Natural killer cell (primary cell): Measurements from ENCODE around the gene TRAPPC3L. TPM values are rescaled to one million over a fixed set of nuclear protein-coding genes. Genes with fewer than 3 reads are reported as not detected.

ENCODE experiments used
- ATAC-seq, 3 donors: fragments of 150-1000 bp in 2 of 3; fragments of 200-7000 bp in 1 of 3; cut with Tn5 transposase; 1 replicate in 1 of 3; 2 replicates in 2 of 3; pipeline ENCODE4 v1.10.0; 2021; ENCODE audit warnings: mild to moderate bottlenecking in 2 of 3, moderate library complexity in 2 of 3
- DNase-seq, 2 donors: peaks; one replicate each; pipeline versions ENCODE4 v3.0.0 to v3.0.0-alpha.2; 2013 to 2021; ENCODE audit warnings: mixed read lengths in 1 of 2
- H3K27ac ChIP-seq: one replicate; pipeline ENCODE4 v1.5.1; 2013; ENCODE audit warnings: mild to moderate bottlenecking, low read length
- H3K27me3 ChIP-seq: one replicate; pipeline ENCODE4 v1.6.1; 2013; ENCODE audit warnings: low read length; ENCODE audit not compliant: control insufficient read depth, insufficient read depth
- H3K36me3 ChIP-seq: one replicate; pipeline ENCODE4 v1.6.1; 2013; ENCODE audit warnings: low read length; ENCODE audit not compliant: control insufficient read depth, insufficient read depth
- H3K4me1 ChIP-seq: one replicate; pipeline ENCODE4 v1.6.1; 2013; ENCODE audit warnings: low read length; ENCODE audit not compliant: control insufficient read depth, insufficient read depth
- H3K4me3 ChIP-seq: one replicate; pipeline ENCODE4 v1.5.1; 2013; ENCODE audit warnings: low read length
- H3K9me3 ChIP-seq: one replicate; pipeline ENCODE4 v1.6.1; 2013; ENCODE audit warnings: low read length; ENCODE audit not compliant: control insufficient read depth, insufficient read depth
- H3K27ac Mint-ChIP-seq, 2 donors: one replicate each; pipeline ENCODE4 v1.8.0; 2022; ENCODE audit warnings: mild to moderate bottlenecking in 2 of 2, mixed read lengths in 2 of 2, moderate library complexity in 1 of 2
- H3K27me3 Mint-ChIP-seq, 2 donors: one replicate each; pipeline ENCODE4 v1.8.0; 2022; ENCODE audit warnings: low read depth in 2 of 2, mixed read lengths in 2 of 2
- H3K36me3 Mint-ChIP-seq: one replicate; pipeline ENCODE4 v1.8.0; 2022; ENCODE audit warnings: mixed read lengths
- H3K4me1 Mint-ChIP-seq, 2 donors: one replicate each; pipeline ENCODE4 v1.8.0; 2022; ENCODE audit warnings: mixed read lengths in 2 of 2
- H3K4me3 Mint-ChIP-seq: one replicate; pipeline ENCODE4 v1.8.0; 2022; ENCODE audit warnings: mild to moderate bottlenecking, moderate library complexity, mixed read lengths
- H3K9me3 Mint-ChIP-seq, 2 donors: one replicate each; pipeline ENCODE4 v1.8.0; 2022; ENCODE audit warnings: mixed read lengths in 2 of 2
- WGBS: methylation state at CpG from one replicate; pipeline ENCODE4 v1.1.7; 2013; ENCODE audit warnings: missing lambda C conversion rate; ENCODE audit not compliant: insufficient coverage; 5-methylcytosine and 5-hydroxymethylcytosine counted together
- intact Hi-C: fragments of 100-400 bp; cut with micrococcal nuclease; formaldehyde crosslinking; loops from one replicate; pipeline ENCODE4 v1.14.2; 2022
- total RNA-seq, 4 donors: library from RNA; stranded (reverse); fragments of 120-200 nt in 1 of 4; gene quantifications; one replicate each; pipeline versions ENCODE4 v1.2.3 to v1.2.4, GENCODE V29; 2013 to 2022
- TF ChIP-seq, protein P1 (sequence below): fragments of 200-600 bp; IDR thresholded peaks from one replicate; pipeline ENCODE4 v1.8.0; 2022; ENCODE audit warnings: antibody characterized with exemption

The TRAPPC3L gene
- total RNA-seq, 3 donors from 2014 or later (not counting 1 experiment from before 2014, with no cell fraction given): 0.66 TPM; not detected in 2

GRCh38 chr6:116522896-116523295, 22.6 kb downstream of the TRAPPC3L start:
- DNase-seq (no peak), ATAC-seq (no peak)
- TF ChIP-seq, protein P1, sequence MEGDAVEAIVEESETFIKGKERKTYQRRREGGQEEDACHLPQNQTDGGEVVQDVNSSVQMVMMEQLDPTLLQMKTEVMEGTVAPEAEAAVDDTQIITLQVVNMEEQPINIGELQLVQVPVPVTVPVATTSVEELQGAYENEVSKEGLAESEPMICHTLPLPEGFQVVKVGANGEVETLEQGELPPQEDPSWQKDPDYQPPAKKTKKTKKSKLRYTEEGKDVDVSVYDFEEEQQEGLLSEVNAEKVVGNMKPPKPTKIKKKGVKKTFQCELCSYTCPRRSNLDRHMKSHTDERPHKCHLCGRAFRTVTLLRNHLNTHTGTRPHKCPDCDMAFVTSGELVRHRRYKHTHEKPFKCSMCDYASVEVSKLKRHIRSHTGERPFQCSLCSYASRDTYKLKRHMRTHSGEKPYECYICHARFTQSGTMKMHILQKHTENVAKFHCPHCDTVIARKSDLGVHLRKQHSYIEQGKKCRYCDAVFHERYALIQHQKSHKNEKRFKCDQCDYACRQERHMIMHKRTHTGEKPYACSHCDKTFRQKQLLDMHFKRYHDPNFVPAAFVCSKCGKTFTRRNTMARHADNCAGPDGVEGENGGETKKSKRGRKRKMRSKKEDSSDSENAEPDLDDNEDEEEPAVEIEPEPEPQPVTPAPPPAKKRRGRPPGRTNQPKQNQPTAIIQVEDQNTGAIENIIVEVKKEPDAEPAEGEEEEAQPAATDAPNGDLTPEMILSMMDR: no peak
- no peak overlapping the region for H3K27ac Mint-ChIP-seq
- H3K4me3 Mint-ChIP-seq: no peak overlapping the region
- H3K27me3 Mint-ChIP-seq: peaks cover 3 to 21% of the 10 kb centered on the region in 2 donors
- Histone ChIP-seq H3K36me3 (no peaks in the 10 kb centered on the region), H3K9me3 (no peaks in the 10 kb centered on the region), H3K4me3 (no peak overlapping the region), H3K27ac (no peak overlapping the region), H3K4me1 (no peaks in the 10 kb centered on the region), H3K27me3 (no peaks in the 10 kb centered on the region)
- no peaks in the 10 kb centered on the region for H3K4me1 Mint-ChIP-seq
- H3K36me3 Mint-ChIP-seq: no peaks in the 10 kb centered on the region
- intact Hi-C loops: no loop called here
- 94% methylated on average over 2 of the region's 2 CpGs for WGBS
- H3K9me3 Mint-ChIP-seq: no peaks in the 10 kb centered on the region

GRCh38 chr6:116518621-116519368, 26.7 kb downstream of the TRAPPC3L start:
- 88% methylated on average over 4 of the region's 4 CpGs for whole genome bisulfite sequencing
- Histone ChIP-seq H3K27me3 (no peaks in the 10 kb centered on the region), H3K4me1 (no peaks in the 10 kb centered on the region), H3K36me3 (no peaks in the 10 kb centered on the region), H3K4me3 (no peak overlapping the region), H3K9me3 (no peaks in the 10 kb centered on the region), H3K27ac (no peak overlapping the region)
- intact Hi-C loops: no loop called here
- no peaks in the 10 kb centered on the region for H3K4me1 Mint-ChIP-seq
- TF ChIP-seq, protein P1: no peak
- H3K27ac Mint-ChIP-seq: no peak overlapping the region
- H3K4me3 Mint-ChIP-seq: no peak overlapping the region
- H3K9me3 Mint-ChIP-seq: no peaks in the 10 kb centered on the region
- DNase-seq (no peak), ATAC-seq (no peak)
- H3K36me3 Mint-ChIP-seq: no peaks in the 10 kb centered on the region
- H3K27me3 Mint-ChIP-seq: peaks cover 4 to 21% of the 10 kb centered on the region in 2 donors

- Histone ChIP-seq H3K27ac (no peak overlapping the region), H3K27me3 (no peaks in the 10 kb centered on the region), H3K9me3 (no peaks in the 10 kb centered on the region), H3K36me3 (no peaks in the 10 kb centered on the region), H3K4me1 (no peaks in the 10 kb centered on the region), H3K4me3 (no peak overlapping the region)
- no peaks in the 10 kb centered on the region for H3K4me1 Mint-ChIP-seq
- peaks cover 4 to 28% of the 10 kb centered on the region in 2 donors for H3K27me3 Mint-ChIP-seq
- intact Hi-C loops: no loop called here
- DNase-seq (no peak), ATAC-seq (no peak)
- H3K9me3 Mint-ChIP-seq: no peaks in the 10 kb centered on the region
- H3K4me3 Mint-ChIP-seq: no peak overlapping the region
- TF ChIP-seq, protein P1: no peak
- H3K36me3 Mint-ChIP-seq: no peaks in the 10 kb centered on the region
- H3K27ac Mint-ChIP-seq: no peak overlapping the region
These were observed 30.3 kb downstream of the TRAPPC3L start for GRCh38 chr6:116515141-116515540.

DNA sequence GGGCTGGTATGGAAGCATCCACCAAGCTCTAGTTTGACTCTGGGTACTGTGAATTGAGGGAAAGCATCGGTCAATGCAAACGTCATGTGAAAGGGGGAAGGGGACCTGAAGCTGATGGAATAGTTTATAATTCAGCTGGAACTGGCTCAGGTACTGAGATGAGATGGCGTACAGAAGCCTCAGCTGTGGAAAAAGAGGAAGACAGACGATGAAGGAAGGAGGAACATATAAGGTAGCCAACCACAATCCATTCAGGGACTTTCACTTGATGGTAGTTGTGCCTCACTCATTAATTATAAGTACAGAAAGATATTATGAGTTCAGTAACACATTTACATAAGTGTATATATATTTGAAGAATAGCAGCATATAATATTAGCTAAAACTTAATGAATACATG, 31.4 kb downstream of the TRAPPC3L start:
- TF ChIP-seq, protein P1: no peak
- Mint-ChIP-seq H3K4me1 (no peaks in the 10 kb centered on the region), H3K36me3 (no peaks in the 10 kb centered on the region), H3K9me3 (no peaks in the 10 kb centered on the region), H3K4me3 (no peak overlapping the region), H3K27me3 (peaks cover 8 to 32% of the 10 kb centered on the region in 2 donors), H3K27ac (no peak overlapping the region)
- ATAC-seq (no peak), DNase-seq (no peak)
- Histone ChIP-seq H3K36me3 (no peaks in the 10 kb centered on the region), H3K27me3 (no peaks in the 10 kb centered on the region), H3K27ac (no peak overlapping the region), H3K4me1 (no peaks in the 10 kb centered on the region), H3K9me3 (no peaks in the 10 kb centered on the region), H3K4me3 (no peak overlapping the region)
- intact Hi-C loops: no loop called here
- 61% methylated on average over 4 of the region's 4 CpGs for WGBS
